HepG2 (cell line): ENCODE data around the gene AZI2. TPM values are rescaled to one million over a fixed set of nuclear protein-coding genes. Genes with fewer than 3 reads are reported as not detected.
A peak's percentile ranks its signal among the peaks of the same experiment; 100 is the strongest.

Experiments used
- ASH2L ChIP-seq: fragments of 300-600, 200-600 bp; sonication (generic); IDR thresholded peaks from 2 replicates; pipeline ENCODE4 v1.7.0; 2017; ENCODE audit warnings: low read depth, mild to moderate bottlenecking, moderate library complexity, mixed read lengths, low read length; ENCODE audit not compliant: insufficient read length
- BRD4 ChIP-seq: sonication (generic); formaldehyde crosslinking; IDR thresholded peaks from 2 replicates; pipeline ENCODE4 v1.4.0; 2020; ENCODE audit warnings: missing genetic modification reagents
- CEBPG ChIP-seq: IDR thresholded peaks from 2 replicates; pipeline ENCODE4 v1.6.1; 2016
- DPF2 ChIP-seq: sonication (generic); formaldehyde crosslinking; IDR thresholded peaks from 2 replicates; pipeline ENCODE4 v1.4.0; 2020; ENCODE audit warnings: mild to moderate bottlenecking, low read depth, missing genetic modification reagents, borderline replicate concordance
- FIP1L1 ChIP-seq: fragments of 200-400 bp; formaldehyde crosslinking; IDR thresholded peaks from 2 replicates; pipeline ENCODE4 v1.6.1; 2018; ENCODE audit warnings: low read depth, mild to moderate bottlenecking, low read length, moderate library complexity, borderline replicate concordance; ENCODE audit not compliant: insufficient read depth
- GFI1 ChIP-seq: sonication (generic); formaldehyde crosslinking; IDR thresholded peaks from 2 replicates; pipeline ENCODE4 v1.5.0; 2020; ENCODE audit warnings: missing genetic modification reagents, mild to moderate bottlenecking, borderline replicate concordance
- GPN1 ChIP-seq: sonication (generic); formaldehyde crosslinking; IDR thresholded peaks from 2 replicates; pipeline ENCODE4 v1.5.1; 2020; ENCODE audit warnings: missing genetic modification reagents, borderline replicate concordance
- HOXA7 ChIP-seq: sonication (generic); formaldehyde crosslinking; IDR thresholded peaks from 2 replicates; pipeline ENCODE4 v1.8.1; 2022; ENCODE audit warnings: mild to moderate bottlenecking, missing genetic modification reagents, moderate library complexity
- MEIS1 ChIP-seq: sonication (generic); formaldehyde crosslinking; IDR thresholded peaks from 2 replicates; pipeline ENCODE4 v1.9.0; 2021; ENCODE audit warnings: mild to moderate bottlenecking, missing genetic modification reagents, moderate library complexity, borderline replicate concordance
- RELA ChIP-seq: sonication (generic); formaldehyde crosslinking; IDR thresholded peaks from 2 replicates; pipeline ENCODE4 v1.4.0; 2020; ENCODE audit warnings: missing genetic modification reagents
- SIN3B ChIP-seq: fragments of 150-350 bp; IDR thresholded peaks from 2 replicates; pipeline ENCODE4 v1.6.1; 2014; ENCODE audit warnings: low read length
- SSRP1 ChIP-seq: IDR thresholded peaks from 2 replicates; pipeline ENCODE4 v1.6.1; 2016; ENCODE audit warnings: control low read depth
- TCF7L2 ChIP-seq: IDR thresholded peaks from 2 replicates; pipeline ENCODE4 v1.6.1; 2011; ENCODE audit warnings: mild to moderate bottlenecking, low read depth, low read length, moderate library complexity
- ZNF180 ChIP-seq: sonication (generic); formaldehyde crosslinking; IDR thresholded peaks from 2 replicates; pipeline ENCODE4 v1.4.0; 2020; ENCODE audit warnings: low read depth, missing genetic modification reagents, borderline replicate concordance
- ZNF296 ChIP-seq: sonication (generic); formaldehyde crosslinking; conservative IDR thresholded peaks from 2 replicates; pipeline ENCODE4 v1.5.0; 2020; ENCODE audit warnings: mild to moderate bottlenecking, missing genetic modification reagents
- ZNF34 ChIP-seq: sonication (generic); formaldehyde crosslinking; IDR thresholded peaks from 2 replicates; pipeline ENCODE4 v1.4.0; 2020; ENCODE audit warnings: mild to moderate bottlenecking, missing genetic modification reagents, borderline replicate concordance
- ZNF343 ChIP-seq: sonication (generic); formaldehyde crosslinking; IDR thresholded peaks from 2 replicates; pipeline ENCODE4 v1.4.0; 2020; ENCODE audit warnings: mild to moderate bottlenecking, missing genetic modification reagents
- ZNF451 ChIP-seq: sonication (generic); formaldehyde crosslinking; IDR thresholded peaks from 2 replicates; pipeline ENCODE4 v1.5.0; 2020; ENCODE audit warnings: mild to moderate bottlenecking, missing genetic modification reagents
- polyA plus RNA-seq, 8 experiments: library from polyadenylated mRNA; depleted of rRNA in 3 of 8; stranded (reverse) in 7 of 8; unstranded in 1 of 8; fragments of >200 nt; fragmentation: Illumina TruSeq in 4 of 8; extraction: Trizol in 4 of 8; gene quantifications; 2 replicates each; pipeline versions ENCODE4 v1.2.1 to v1.2.3, GENCODE V29; 2011 to 2016; ENCODE audit warnings: low read depth in 4 of 8, missing spikeins in 1 of 8, mixed read lengths in 1 of 8; ENCODE audit not compliant: insufficient read depth in 1 of 8
- total RNA-seq, 5 experiments: library from RNA; depleted of rRNA; stranded (reverse); fragments of >200 nt; fragmentation: Illumina TruSeq; extraction: Trizol; gene quantifications; 2 replicates each; pipeline ENCODE4 v1.2.3, GENCODE V29; 2016; ENCODE audit warnings: low read depth in 1 of 5
- TF ChIP-seq, protein P1 (sequence below): IDR thresholded peaks from 2 replicates; pipeline ENCODE4 v1.6.1; 2016; ENCODE audit warnings: missing genetic modification reagents, missing compliant biosample characterization
- TF ChIP-seq, protein P2 (sequence below): sonication (generic); formaldehyde crosslinking; IDR thresholded peaks from 2 replicates; pipeline ENCODE4 v1.5.0; 2020; ENCODE audit warnings: mild to moderate bottlenecking, low read depth, missing genetic modification reagents, borderline replicate concordance
- TF ChIP-seq, protein P3 (sequence below): sonication (generic); formaldehyde crosslinking; IDR thresholded peaks from 2 replicates; pipeline ENCODE4 v1.5.0; 2020; ENCODE audit warnings: mild to moderate bottlenecking, missing genetic modification reagents
- TF ChIP-seq, protein P4 (sequence below): sonication (generic); formaldehyde crosslinking; IDR thresholded peaks from 2 replicates; pipeline ENCODE4 v1.4.0; 2020; ENCODE audit warnings: mild to moderate bottlenecking, missing genetic modification reagents
- TF ChIP-seq, protein P5 (sequence below): sonication (generic); formaldehyde crosslinking; IDR thresholded peaks from 2 replicates; pipeline ENCODE4 v1.4.0; 2020; ENCODE audit warnings: mild to moderate bottlenecking, missing genetic modification reagents
- TF ChIP-seq, protein P6 (sequence below): IDR thresholded peaks from 2 replicates; pipeline ENCODE4 v1.6.1; 2018; ENCODE audit warnings: missing genetic modification reagents, mild to moderate bottlenecking, missing compliant biosample characterization
- TF ChIP-seq, protein P7 (sequence below): sonication (generic); formaldehyde crosslinking; IDR thresholded peaks from 2 replicates; pipeline ENCODE4 v1.4.0; 2020; ENCODE audit warnings: missing genetic modification reagents

AZI2 gene
- total and polyA plus RNA-seq, 2 of the 13 experiments (the other 11 are each of a cell fraction or from before 2014, with no cell fraction given): 43.7 to 49.8 TPM

DNA sequence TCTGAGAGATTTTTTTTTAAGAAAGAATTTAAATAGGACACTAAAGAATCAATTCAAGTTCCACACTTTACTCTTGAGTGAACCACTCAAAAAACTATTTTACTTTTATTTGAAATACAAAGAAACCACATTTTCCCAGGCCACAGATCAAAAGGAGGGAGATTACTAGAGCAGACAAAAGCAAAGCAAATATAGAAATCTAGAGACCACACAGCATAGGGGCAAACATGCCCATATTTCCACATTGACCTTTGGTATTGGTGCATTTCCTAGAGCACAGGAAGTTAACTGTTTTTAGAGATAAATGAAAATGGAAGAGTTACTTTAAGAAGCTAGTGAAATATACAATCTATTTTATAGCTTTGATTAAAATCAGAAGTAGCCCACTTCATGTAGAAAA, 27.6 kb downstream of the AZI2 start (continued):
- no peak for TF ChIP-seq FIP1L1
- TF ChIP-seq, protein P1, sequence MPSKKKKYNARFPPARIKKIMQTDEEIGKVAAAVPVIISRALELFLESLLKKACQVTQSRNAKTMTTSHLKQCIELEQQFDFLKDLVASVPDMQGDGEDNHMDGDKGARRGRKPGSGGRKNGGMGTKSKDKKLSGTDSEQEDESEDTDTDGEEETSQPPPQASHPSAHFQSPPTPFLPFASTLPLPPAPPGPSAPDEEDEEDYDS (CRISPR knock-in tag): no peak
- TF ChIP-seq TCF7L2: no peak
- TF ChIP-seq GPN1: no peak
- TF ChIP-seq ZNF296 (CRISPR knock-in tag): no peak
- peak; percentile 40; the same call in 1 of the 2 replicates for TF ChIP-seq CEBPG (CRISPR knock-in tag)
- TF ChIP-seq, protein P2, sequence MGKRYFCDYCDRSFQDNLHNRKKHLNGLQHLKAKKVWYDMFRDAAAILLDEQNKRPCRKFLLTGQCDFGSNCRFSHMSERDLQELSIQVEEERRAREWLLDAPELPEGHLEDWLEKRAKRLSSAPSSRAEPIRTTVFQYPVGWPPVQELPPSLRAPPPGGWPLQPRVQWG (CRISPR knock-in tag): no peak
- no peak for TF ChIP-seq SIN3B
- 0 out of 2 replicates have a peak, but pooled peaks have one; percentile 32 for TF ChIP-seq GFI1 (CRISPR knock-in tag)
- no peak for TF ChIP-seq HOXA7 (CRISPR knock-in tag)
- TF ChIP-seq, protein P3, sequence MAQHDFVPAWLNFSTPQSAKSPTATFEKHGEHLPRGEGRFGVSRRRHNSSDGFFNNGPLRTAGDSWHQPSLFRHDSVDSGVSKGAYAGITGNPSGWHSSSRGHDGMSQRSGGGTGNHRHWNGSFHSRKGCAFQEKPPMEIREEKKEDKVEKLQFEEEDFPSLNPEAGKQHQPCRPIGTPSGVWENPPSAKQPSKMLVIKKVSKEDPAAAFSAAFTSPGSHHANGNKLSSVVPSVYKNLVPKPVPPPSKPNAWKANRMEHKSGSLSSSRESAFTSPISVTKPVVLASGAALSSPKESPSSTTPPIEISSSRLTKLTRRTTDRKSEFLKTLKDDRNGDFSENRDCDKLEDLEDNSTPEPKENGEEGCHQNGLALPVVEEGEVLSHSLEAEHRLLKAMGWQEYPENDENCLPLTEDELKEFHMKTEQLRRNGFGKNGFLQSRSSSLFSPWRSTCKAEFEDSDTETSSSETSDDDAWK (CRISPR knock-in tag): no peak
- TF ChIP-seq DPF2 (CRISPR knock-in tag): peak; percentile 47; the same call in 1 of the 2 replicates
- TF ChIP-seq ZNF34 (CRISPR knock-in tag): no peak
- no peak for TF ChIP-seq BRD4 (CRISPR knock-in tag)
- TF ChIP-seq, protein P4, sequence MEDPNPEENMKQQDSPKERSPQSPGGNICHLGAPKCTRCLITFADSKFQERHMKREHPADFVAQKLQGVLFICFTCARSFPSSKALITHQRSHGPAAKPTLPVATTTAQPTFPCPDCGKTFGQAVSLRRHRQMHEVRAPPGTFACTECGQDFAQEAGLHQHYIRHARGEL (CRISPR knock-in tag): no peak
- TF ChIP-seq ASH2L: no peak
- TF ChIP-seq ZNF180 (CRISPR knock-in tag): no peak
- no peak for TF ChIP-seq SSRP1
- TF ChIP-seq, protein P5, sequence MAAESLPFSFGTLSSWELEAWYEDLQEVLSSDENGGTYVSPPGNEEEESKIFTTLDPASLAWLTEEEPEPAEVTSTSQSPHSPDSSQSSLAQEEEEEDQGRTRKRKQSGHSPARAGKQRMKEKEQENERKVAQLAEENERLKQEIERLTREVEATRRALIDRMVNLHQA (CRISPR knock-in tag): no peak
- TF ChIP-seq, protein P6, sequence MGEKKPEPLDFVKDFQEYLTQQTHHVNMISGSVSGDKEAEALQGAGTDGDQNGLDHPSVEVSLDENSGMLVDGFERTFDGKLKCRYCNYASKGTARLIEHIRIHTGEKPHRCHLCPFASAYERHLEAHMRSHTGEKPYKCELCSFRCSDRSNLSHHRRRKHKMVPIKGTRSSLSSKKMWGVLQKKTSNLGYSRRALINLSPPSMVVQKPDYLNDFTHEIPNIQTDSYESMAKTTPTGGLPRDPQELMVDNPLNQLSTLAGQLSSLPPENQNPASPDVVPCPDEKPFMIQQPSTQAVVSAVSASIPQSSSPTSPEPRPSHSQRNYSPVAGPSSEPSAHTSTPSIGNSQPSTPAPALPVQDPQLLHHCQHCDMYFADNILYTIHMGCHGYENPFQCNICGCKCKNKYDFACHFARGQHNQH (CRISPR knock-in tag): no peak
- no peak for TF ChIP-seq RELA
- TF ChIP-seq, protein P7, sequence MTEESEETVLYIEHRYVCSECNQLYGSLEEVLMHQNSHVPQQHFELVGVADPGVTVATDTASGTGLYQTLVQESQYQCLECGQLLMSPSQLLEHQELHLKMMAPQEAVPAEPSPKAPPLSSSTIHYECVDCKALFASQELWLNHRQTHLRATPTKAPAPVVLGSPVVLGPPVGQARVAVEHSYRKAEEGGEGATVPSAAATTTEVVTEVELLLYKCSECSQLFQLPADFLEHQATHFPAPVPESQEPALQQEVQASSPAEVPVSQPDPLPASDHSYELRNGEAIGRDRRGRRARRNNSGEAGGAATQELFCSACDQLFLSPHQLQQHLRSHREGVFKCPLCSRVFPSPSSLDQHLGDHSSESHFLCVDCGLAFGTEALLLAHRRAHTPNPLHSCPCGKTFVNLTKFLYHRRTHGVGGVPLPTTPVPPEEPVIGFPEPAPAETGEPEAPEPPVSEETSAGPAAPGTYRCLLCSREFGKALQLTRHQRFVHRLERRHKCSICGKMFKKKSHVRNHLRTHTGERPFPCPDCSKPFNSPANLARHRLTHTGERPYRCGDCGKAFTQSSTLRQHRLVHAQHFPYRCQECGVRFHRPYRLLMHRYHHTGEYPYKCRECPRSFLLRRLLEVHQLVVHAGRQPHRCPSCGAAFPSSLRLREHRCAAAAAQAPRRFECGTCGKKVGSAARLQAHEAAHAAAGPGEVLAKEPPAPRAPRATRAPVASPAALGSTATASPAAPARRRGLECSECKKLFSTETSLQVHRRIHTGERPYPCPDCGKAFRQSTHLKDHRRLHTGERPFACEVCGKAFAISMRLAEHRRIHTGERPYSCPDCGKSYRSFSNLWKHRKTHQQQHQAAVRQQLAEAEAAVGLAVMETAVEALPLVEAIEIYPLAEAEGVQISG: no peak
- no peak for TF ChIP-seq MEIS1 (CRISPR knock-in tag)
- TF ChIP-seq ZNF451 (CRISPR knock-in tag): no peak
- no peak for TF ChIP-seq ZNF343 (CRISPR knock-in tag)
